GM23338 (cell line): ENCODE results near the gene KCNQ5. TPM values are rescaled to one million over a fixed set of nuclear protein-coding genes. Genes with fewer than 3 reads are reported as not detected.

Experiments
- ATAC-seq: fragments of 200-7000 bp; cut with Tn5 transposase; 3 replicates; pipeline ENCODE4 v1.9.1; 2020
- DNase-seq: peaks from one replicate; pipeline ENCODE4 v3.0.0-alpha.2; 2015; ENCODE audit warnings: low spot score
- H2AFZ ChIP-seq: fragments of 200-600 bp; sonication (generic); 2 replicates; pipeline ENCODE4 v1.8.0; 2016; ENCODE audit warnings: antibody characterized with exemption, mild to moderate bottlenecking, moderate library complexity
- H3F3A ChIP-seq: fragments of 200-600 bp; sonication (generic); replicated peaks from 2 replicates; pipeline ENCODE4 v1.8.0; 2017; ENCODE audit warnings: antibody characterized with exemption, mixed run types, low read depth
- H3K27ac ChIP-seq: fragments of 200-600 bp; sonication (generic); 2 replicates; pipeline ENCODE4 v1.6.1; 2016; ENCODE audit warnings: low read depth
- H3K27me3 ChIP-seq: fragments of 200-600 bp; sonication (generic); 2 replicates; pipeline ENCODE4 v1.8.0; 2016; ENCODE audit warnings: mild to moderate bottlenecking, mixed run types, moderate library complexity; ENCODE audit not compliant: insufficient read depth
- H3K36me3 ChIP-seq: fragments of 200-600 bp; sonication (generic); 2 replicates; pipeline ENCODE4 v1.8.0; 2016; ENCODE audit warnings: mild to moderate bottlenecking; ENCODE audit not compliant: insufficient read depth
- H3K4me1 ChIP-seq: fragments of 200-600 bp; sonication (generic); 2 replicates; pipeline ENCODE4 v1.8.0; 2016; ENCODE audit warnings: mild to moderate bottlenecking, moderate library complexity; ENCODE audit not compliant: insufficient read depth
- H3K4me2 ChIP-seq: fragments of 200-600 bp; sonication (generic); 2 replicates; pipeline ENCODE4 v1.7.1; 2017; ENCODE audit warnings: mixed run types
- H3K4me3 ChIP-seq: fragments of 200-600 bp; sonication (generic); 2 replicates; pipeline ENCODE4 v1.6.1; 2016; ENCODE audit warnings: mixed run types
- H3K79me2 ChIP-seq: fragments of 200-600 bp; sonication (generic); replicated peaks from 2 replicates; pipeline ENCODE4 v1.8.0; 2017; ENCODE audit warnings: mild to moderate bottlenecking; ENCODE audit not compliant: insufficient read depth
- H3K9me2 ChIP-seq: fragments of 200-600 bp; sonication (generic); 2 replicates; pipeline ENCODE4 v1.8.0; 2017; ENCODE audit not compliant: insufficient read depth
- H4K20me1 ChIP-seq: fragments of 200-600 bp; sonication (generic); replicated peaks from 2 replicates; pipeline ENCODE4 v1.8.0; 2017; ENCODE audit warnings: mild to moderate bottlenecking; ENCODE audit not compliant: insufficient read depth
- H3K27ac Mint-ChIP-seq: 2 replicates; pipeline ENCODE4 v1.8.0; 2020; ENCODE audit warnings: inconsistent platforms, mild to moderate bottlenecking, moderate library complexity, mixed read lengths
- H3K27me3 Mint-ChIP-seq: 3 replicates; pipeline ENCODE4 v1.8.0; 2022; ENCODE audit warnings: low read depth, mild to moderate bottlenecking, moderate library complexity, mixed read lengths, inconsistent platforms; ENCODE audit not compliant: insufficient read depth, poor library complexity
- H3K36me3 Mint-ChIP-seq: 3 replicates; pipeline ENCODE4 v1.8.0; 2021; ENCODE audit warnings: low read depth, mild to moderate bottlenecking, inconsistent platforms, moderate library complexity, mixed read lengths
- H3K4me1 Mint-ChIP-seq: 3 replicates; pipeline ENCODE4 v1.8.0; 2020; ENCODE audit warnings: mild to moderate bottlenecking, inconsistent platforms, mixed read lengths
- H3K4me3 Mint-ChIP-seq: 3 replicates; pipeline ENCODE4 v1.8.0; 2021; ENCODE audit warnings: moderate library complexity, mild to moderate bottlenecking, inconsistent platforms, mixed read lengths
- H3K9me3 Mint-ChIP-seq: 3 replicates; pipeline ENCODE4 v1.8.0; 2020; ENCODE audit warnings: moderate library complexity, mild to moderate bottlenecking, inconsistent platforms, mixed read lengths
- CREB1 ChIP-seq: fragments of 250-450 bp; sonication (Bioruptor Pico); IDR thresholded peaks from 2 replicates; pipeline ENCODE4 v1.5.0; 2020; ENCODE audit warnings: low read depth, mild to moderate bottlenecking, moderate library complexity
- POLR2AphosphoS5 ChIP-seq: IDR thresholded peaks from 2 replicates; pipeline ENCODE4 v1.6.1; 2016; ENCODE audit warnings: antibody characterized with exemption, low read depth
- STAT1 ChIP-seq: IDR thresholded peaks from one replicate; pipeline ENCODE4 v1.6.1; 2016; ENCODE audit warnings: antibody characterized with exemption; ENCODE audit not compliant: unreplicated experiment
- ZNF331 ChIP-seq: fragments of 250-450 bp; sonication (Bioruptor Pico); IDR thresholded peaks from 2 replicates; pipeline ENCODE4 v1.5.0; 2020; ENCODE audit warnings: low read depth, mild to moderate bottlenecking, moderate library complexity
- polyA plus RNA-seq: library from polyadenylated mRNA; unstranded; fragments of >200 nt; fragmentation: Nextera tagmentation; extraction: Ambion mirVana; gene quantifications from 2 replicates; pipeline ENCODE4 v1.2.1, GENCODE V29; 2016
- total RNA-seq: library from RNA; depleted of rRNA; stranded (reverse); fragments of >200 nt; shearing (Covaris generic); gene quantifications from 2 replicates; pipeline ENCODE4 v1.2.3, GENCODE V29; 2014
- TF ChIP-seq, protein P1 (sequence below): IDR thresholded peaks from 2 replicates; pipeline ENCODE4 v1.6.1; 2016; ENCODE audit warnings: antibody characterized with exemption
- TF ChIP-seq, protein P2 (sequence below): fragments of 250-450 bp; sonication (Bioruptor Pico); IDR thresholded peaks from 2 replicates; pipeline ENCODE4 v1.5.0; 2020; ENCODE audit warnings: mild to moderate bottlenecking, moderate library complexity
- TF ChIP-seq, protein P3 (sequence below), 2 experiments: fragments of 200-600 bp in 1 of 2; sonication (generic) in 1 of 2; conservative IDR thresholded peaks; 2 replicates each; pipeline versions ENCODE4 v1.5.1 to v1.6.1; 2016 to 2017; ENCODE audit warnings: antibody characterized with exemption in 2 of 2, low read depth in 2 of 2, mild to moderate bottlenecking in 2 of 2, moderate library complexity in 1 of 2

Gene KCNQ5
- total and polyA plus RNA-seq, 2 experiments from 2014 or later, result 0.68 to 0.87 TPM

DNA sequence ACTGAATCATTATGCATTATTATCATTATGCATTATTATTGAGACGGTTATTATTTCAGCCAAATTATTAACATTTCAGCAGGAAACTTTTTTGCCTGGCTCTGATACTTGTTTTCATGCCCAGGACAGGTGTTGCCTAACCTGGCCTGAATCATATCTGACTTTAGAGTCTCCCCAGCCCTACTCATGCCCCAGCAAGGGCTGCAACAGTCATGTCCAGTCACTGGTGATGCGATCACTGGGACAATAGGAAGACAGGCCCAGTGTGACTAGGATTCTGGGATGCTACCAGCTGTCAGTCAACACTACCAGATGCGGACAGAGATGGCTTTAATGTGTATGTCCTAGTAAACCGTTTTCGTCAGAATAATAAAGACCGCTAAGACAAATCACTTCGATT, 318.4 kb downstream of the KCNQ5 start:
- no peaks in the 10 kb centered on the region for H3K79me2 ChIP-seq
- ATAC-seq (no peak), DNase-seq (no peak)
- Mint-ChIP-seq H3K9me3 (no peaks in the 10 kb centered on the region), H3K36me3 (no peaks in the 10 kb centered on the region), H3K27me3 (peaks cover 4% of the 10 kb centered on the region), H3K4me3 (no peak overlapping the region), H3K4me1 (no peaks in the 10 kb centered on the region), H3K27ac (no peak overlapping the region)
- no peak overlapping the region for H3K4me2 ChIP-seq
- no peaks in the 10 kb centered on the region for H4K20me1 ChIP-seq
- no peak overlapping the region for H2AFZ ChIP-seq
- H3K4me1 ChIP-seq, result no peaks in the 10 kb centered on the region
- TF ChIP-seq CREB1 (CRISPR knock-in tag), result no peak
- TF ChIP-seq ZNF331 (CRISPR knock-in tag), result no peak
- no peak for TF ChIP-seq POLR2AphosphoS5
- TF ChIP-seq, protein P1, sequence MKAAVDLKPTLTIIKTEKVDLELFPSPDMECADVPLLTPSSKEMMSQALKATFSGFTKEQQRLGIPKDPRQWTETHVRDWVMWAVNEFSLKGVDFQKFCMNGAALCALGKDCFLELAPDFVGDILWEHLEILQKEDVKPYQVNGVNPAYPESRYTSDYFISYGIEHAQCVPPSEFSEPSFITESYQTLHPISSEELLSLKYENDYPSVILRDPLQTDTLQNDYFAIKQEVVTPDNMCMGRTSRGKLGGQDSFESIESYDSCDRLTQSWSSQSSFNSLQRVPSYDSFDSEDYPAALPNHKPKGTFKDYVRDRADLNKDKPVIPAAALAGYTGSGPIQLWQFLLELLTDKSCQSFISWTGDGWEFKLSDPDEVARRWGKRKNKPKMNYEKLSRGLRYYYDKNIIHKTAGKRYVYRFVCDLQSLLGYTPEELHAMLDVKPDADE, result no peak
- TF ChIP-seq STAT1, result no peak
- TF ChIP-seq, protein P2, sequence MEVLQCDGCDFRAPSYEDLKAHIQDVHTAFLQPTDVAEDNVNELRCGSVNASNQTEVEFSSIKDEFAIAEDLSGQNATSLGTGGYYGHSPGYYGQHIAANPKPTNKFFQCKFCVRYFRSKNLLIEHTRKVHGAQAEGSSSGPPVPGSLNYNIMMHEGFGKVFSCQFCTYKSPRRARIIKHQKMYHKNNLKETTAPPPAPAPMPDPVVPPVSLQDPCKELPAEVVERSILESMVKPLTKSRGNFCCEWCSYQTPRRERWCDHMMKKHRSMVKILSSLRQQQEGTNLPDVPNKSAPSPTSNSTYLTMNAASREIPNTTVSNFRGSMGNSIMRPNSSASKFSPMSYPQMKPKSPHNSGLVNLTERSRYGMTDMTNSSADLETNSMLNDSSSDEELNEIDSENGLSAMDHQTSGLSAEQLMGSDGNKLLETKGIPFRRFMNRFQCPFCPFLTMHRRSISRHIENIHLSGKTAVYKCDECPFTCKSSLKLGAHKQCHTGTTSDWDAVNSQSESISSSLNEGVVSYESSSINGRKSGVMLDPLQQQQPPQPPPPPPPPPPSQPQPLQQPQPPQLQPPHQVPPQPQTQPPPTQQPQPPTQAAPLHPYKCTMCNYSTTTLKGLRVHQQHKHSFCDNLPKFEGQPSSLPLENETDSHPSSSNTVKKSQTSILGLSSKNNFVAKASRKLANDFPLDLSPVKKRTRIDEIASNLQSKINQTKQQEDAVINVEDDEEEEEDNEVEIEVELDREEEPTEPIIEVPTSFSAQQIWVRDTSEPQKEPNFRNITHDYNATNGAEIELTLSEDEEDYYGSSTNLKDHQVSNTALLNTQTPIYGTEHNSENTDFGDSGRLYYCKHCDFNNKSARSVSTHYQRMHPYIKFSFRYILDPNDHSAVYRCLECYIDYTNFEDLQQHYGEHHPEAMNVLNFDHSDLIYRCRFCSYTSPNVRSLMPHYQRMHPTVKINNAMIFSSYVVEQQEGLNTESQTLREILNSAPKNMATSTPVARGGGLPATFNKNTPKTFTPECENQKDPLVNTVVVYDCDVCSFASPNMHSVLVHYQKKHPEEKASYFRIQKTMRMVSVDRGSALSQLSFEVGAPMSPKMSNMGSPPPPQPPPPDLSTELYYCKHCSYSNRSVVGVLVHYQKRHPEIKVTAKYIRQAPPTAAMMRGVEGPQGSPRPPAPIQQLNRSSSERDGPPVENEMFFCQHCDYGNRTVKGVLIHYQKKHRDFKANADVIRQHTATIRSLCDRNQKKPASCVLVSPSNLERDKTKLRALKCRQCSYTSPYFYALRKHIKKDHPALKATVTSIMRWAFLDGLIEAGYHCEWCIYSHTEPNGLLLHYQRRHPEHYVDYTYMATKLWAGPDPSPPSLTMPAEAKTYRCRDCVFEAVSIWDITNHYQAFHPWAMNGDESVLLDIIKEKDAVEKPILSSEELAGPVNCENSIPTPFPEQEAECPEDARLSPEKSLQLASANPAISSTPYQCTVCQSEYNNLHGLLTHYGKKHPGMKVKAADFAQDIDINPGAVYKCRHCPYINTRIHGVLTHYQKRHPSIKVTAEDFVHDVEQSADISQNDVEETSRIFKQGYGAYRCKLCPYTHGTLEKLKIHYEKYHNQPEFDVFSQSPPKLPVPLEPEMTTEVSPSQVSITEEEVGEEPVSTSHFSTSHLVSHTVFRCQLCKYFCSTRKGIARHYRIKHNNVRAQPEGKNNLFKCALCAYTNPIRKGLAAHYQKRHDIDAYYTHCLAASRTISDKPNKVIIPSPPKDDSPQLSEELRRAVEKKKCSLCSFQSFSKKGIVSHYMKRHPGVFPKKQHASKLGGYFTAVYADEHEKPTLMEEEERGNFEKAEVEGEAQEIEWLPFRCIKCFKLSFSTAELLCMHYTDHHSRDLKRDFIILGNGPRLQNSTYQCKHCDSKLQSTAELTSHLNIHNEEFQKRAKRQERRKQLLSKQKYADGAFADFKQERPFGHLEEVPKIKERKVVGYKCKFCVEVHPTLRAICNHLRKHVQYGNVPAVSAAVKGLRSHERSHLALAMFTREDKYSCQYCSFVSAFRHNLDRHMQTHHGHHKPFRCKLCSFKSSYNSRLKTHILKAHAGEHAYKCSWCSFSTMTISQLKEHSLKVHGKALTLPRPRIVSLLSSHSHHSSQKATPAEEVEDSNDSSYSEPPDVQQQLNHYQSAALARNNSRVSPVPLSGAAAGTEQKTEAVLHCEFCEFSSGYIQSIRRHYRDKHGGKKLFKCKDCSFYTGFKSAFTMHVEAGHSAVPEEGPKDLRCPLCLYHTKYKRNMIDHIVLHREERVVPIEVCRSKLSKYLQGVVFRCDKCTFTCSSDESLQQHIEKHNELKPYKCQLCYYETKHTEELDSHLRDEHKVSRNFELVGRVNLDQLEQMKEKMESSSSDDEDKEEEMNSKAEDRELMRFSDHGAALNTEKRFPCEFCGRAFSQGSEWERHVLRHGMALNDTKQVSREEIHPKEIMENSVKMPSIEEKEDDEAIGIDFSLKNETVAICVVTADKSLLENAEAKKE (CRISPR knock-in tag), result no peak
- H3F3A ChIP-seq, result no peaks in the 10 kb centered on the region
- H3K27ac ChIP-seq, result no peak overlapping the region
- H3K36me3 ChIP-seq, result no peaks in the 10 kb centered on the region
- no peaks in the 10 kb centered on the region for H3K9me2 ChIP-seq
- H3K4me3 ChIP-seq, result no peak overlapping the region
- no peaks in the 10 kb centered on the region for H3K27me3 ChIP-seq

DNA sequence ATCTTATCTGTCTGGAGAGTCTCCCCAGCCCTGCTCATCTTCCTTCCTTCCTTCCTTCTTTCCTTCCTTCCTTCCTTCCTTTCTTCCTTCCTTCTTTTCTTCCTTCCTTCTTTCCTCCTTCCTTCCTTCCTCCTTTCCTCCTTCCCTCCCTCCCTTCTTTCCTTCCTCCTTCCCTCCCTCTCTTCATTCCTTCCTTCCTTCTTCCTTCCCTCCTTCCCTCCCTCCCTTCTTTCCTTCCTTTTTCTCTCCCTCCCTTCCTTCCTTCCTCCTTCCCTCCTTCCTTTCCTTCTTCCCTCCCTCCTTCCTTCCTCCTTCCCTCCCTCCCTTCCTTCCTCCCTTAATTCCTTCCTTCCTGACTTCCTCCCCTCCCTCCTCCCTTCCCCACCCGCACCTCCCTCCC, 319.4 kb downstream of the KCNQ5 start:
- no peak for ATAC-seq
- Histone ChIP-seq H3K4me3 (no peak overlapping the region), H2AFZ (no peak overlapping the region), H3K27me3 (no peaks in the 10 kb centered on the region), H3K36me3 (no peaks in the 10 kb centered on the region), H3K4me1 (no peaks in the 10 kb centered on the region), H3K79me2 (no peaks in the 10 kb centered on the region), H3K27ac (no peak overlapping the region), H4K20me1 (no peaks in the 10 kb centered on the region), H3K4me2 (no peak overlapping the region), H3F3A (no peaks in the 10 kb centered on the region), H3K9me2 (no peaks in the 10 kb centered on the region)
- Mint-ChIP-seq H3K27me3 (peaks cover 4% of the 10 kb centered on the region), H3K4me3 (no peak overlapping the region), H3K27ac (no peak overlapping the region), H3K4me1 (no peaks in the 10 kb centered on the region), H3K36me3 (no peaks in the 10 kb centered on the region), H3K9me3 (no peaks in the 10 kb centered on the region)
- DNase-seq, result no peak
- TF ChIP-seq, protein P3, sequence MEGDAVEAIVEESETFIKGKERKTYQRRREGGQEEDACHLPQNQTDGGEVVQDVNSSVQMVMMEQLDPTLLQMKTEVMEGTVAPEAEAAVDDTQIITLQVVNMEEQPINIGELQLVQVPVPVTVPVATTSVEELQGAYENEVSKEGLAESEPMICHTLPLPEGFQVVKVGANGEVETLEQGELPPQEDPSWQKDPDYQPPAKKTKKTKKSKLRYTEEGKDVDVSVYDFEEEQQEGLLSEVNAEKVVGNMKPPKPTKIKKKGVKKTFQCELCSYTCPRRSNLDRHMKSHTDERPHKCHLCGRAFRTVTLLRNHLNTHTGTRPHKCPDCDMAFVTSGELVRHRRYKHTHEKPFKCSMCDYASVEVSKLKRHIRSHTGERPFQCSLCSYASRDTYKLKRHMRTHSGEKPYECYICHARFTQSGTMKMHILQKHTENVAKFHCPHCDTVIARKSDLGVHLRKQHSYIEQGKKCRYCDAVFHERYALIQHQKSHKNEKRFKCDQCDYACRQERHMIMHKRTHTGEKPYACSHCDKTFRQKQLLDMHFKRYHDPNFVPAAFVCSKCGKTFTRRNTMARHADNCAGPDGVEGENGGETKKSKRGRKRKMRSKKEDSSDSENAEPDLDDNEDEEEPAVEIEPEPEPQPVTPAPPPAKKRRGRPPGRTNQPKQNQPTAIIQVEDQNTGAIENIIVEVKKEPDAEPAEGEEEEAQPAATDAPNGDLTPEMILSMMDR (conservative IDR thresholded peaks at IDR 0.05; ENCODE audit: low read depth in 2 of 2), result no peak
- no peak for TF ChIP-seq ZNF331 (CRISPR knock-in tag)
